ENCODE results near the gene LRP1B.

LRP1B gene

DNA sequence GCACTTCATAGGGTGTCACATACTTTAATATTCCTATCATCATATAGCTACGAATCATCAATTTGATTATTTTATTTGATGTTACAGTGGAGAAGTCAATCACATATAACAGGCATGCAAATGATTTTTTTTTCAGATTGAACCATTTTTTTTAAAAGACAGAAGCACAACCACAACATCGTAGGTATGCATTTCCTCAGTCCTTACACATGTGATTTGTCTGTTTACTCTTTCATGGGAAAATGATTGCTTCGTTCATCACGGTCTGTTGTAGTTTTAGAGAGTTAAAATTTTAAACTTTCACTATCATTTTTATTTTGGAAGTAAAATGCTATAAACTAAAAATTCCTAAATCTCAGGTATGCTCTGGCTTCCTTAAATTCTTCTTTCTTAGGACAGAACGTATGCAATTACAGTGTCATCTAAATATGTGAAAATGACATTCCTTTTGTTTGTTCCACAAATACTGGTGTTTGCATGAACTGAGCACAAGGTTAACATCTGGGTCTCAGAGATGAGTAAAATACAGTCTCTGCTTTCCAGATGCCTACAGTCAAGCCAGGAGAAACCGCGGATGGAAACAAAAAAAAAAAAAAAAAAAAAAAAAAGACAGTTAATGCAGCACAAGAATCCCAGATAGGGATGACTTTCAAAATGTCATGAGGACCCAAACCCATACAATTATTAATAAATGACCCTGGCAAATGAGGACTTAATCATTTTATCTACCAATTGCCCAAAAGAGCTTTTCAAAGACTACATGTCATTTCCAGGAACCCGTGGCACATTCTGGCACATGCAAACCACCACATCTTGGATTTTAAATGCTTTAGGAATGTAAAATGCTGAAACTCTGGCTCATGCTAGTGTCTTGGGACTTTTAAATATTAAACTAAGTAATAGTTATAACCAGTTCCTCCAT lies 201.2 kb downstream of the LRP1B start:
- DNase-seq (ENCODE audit: low read depth): no peak
- no peak overlapping the region for H3K4me3 ChIP-seq (ENCODE audit: low read depth, low read length)
- TF ChIP-seq, protein P1, sequence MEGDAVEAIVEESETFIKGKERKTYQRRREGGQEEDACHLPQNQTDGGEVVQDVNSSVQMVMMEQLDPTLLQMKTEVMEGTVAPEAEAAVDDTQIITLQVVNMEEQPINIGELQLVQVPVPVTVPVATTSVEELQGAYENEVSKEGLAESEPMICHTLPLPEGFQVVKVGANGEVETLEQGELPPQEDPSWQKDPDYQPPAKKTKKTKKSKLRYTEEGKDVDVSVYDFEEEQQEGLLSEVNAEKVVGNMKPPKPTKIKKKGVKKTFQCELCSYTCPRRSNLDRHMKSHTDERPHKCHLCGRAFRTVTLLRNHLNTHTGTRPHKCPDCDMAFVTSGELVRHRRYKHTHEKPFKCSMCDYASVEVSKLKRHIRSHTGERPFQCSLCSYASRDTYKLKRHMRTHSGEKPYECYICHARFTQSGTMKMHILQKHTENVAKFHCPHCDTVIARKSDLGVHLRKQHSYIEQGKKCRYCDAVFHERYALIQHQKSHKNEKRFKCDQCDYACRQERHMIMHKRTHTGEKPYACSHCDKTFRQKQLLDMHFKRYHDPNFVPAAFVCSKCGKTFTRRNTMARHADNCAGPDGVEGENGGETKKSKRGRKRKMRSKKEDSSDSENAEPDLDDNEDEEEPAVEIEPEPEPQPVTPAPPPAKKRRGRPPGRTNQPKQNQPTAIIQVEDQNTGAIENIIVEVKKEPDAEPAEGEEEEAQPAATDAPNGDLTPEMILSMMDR (IDR thresholded peaks at IDR 0.05; ENCODE audit: insufficient read depth, low read depth, low read length, missing control alignments): no peak

- TF ChIP-seq, protein P1 (IDR thresholded peaks at IDR 0.05; ENCODE audit: insufficient read depth, low read depth, low read length, missing control alignments): no peak
- no peak for DNase-seq (ENCODE audit: low read depth)
Measured at GRCh38 chr2:141928476-141928875, 202.3 kb downstream of the LRP1B start.

GRCh38 chr2:141927536-141927935 lies 203.3 kb downstream of the LRP1B start:
- DNase-seq (ENCODE audit: low read depth): no peak
- TF ChIP-seq, protein P1 (IDR thresholded peaks at IDR 0.05; ENCODE audit: insufficient read depth, low read depth, low read length, missing control alignments): no peak
- H3K4me3 ChIP-seq (ENCODE audit: low read depth, low read length): no peak overlapping the region

More at GRCh38 chr2:141928476-141928875, 202.3 kb downstream of the LRP1B start:
- H3K4me3 ChIP-seq (ENCODE audit: low read depth, low read length): no peak overlapping the region

GRCh38 chr2:141925511-141925910 lies 205.3 kb downstream of the LRP1B start:
- H3K4me3 ChIP-seq (ENCODE audit: low read depth, low read length): no peak overlapping the region
- DNase-seq (ENCODE audit: low read depth): no peak
- TF ChIP-seq, protein P1 (IDR thresholded peaks at IDR 0.05; ENCODE audit: insufficient read depth, low read depth, low read length, missing control alignments): no peak

DNA sequence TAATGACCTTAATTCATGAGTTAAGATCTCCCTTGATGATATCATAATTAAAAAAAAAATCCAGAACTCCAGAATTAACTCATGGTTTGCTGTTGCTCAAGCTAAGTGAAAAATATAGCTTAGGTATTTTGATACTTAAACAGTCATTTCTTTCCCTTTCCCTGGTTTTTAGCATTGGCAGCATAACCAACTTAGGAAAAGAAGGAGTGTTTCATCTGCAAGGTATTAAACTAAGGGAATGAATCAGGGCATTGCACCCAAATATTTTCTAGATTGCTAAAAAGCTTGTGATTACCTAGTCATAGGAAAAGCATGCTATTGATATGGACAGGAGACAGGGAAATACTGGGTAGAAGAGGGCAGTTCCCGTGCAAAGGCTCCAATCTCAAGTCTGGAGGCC lies 207.2 kb downstream of the LRP1B start:
- TF ChIP-seq, protein P1 (IDR thresholded peaks at IDR 0.05; ENCODE audit: insufficient read depth, low read depth, low read length, missing control alignments): no peak
- no peak for DNase-seq (ENCODE audit: low read depth)

GRCh38 chr2:141911485-141912066 lies 219.2 kb downstream of the LRP1B start:
- DNase-seq (ENCODE audit: low read depth): peak; percentile 57
- TF ChIP-seq, protein P1 (IDR thresholded peaks at IDR 0.05; ENCODE audit: insufficient read depth, low read depth, low read length, missing control alignments): peak; percentile 31
- H3K4me3 ChIP-seq (ENCODE audit: low read depth, low read length): no peak overlapping the region

More for the DNA sequence above, 207.2 kb downstream of the LRP1B start:
- no peak overlapping the region for H3K4me3 ChIP-seq (ENCODE audit: low read depth, low read length)
